Activated CD8-positive, alpha-beta T cell treated with anti-CD3 and anti-CD28 coated beads, Interleukin-2, amount 10 ng/mL, durations not matched to agents 7 days and 5 days (primary cell): Measurements from ENCODE around the gene NDE1. TPM values are rescaled to one million over a fixed set of nuclear protein-coding genes. Genes with fewer than 3 reads are reported as not detected.

ENCODE experiments used
- ATAC-seq: fragments of 150-1000 bp; cut with Tn5 transposase; one replicate; pipeline ENCODE4 v1.10.0; 2021; ENCODE audit warnings: moderate library complexity
- CTCF ChIA-PET: fragments of 350-600 bp; sonication (Branson Sonifier 250); formaldehyde crosslinking; loops from one replicate; lab custom pipeline; 2021; ENCODE audit warnings: antibody characterized with exemption; lab: Charles Lee
- POLR2A ChIA-PET: fragments of 350-600 bp; sonication (Branson Sonifier 250); formaldehyde crosslinking; loops from one replicate; lab custom pipeline; 2021; ENCODE audit warnings: antibody characterized with exemption; lab: Charles Lee
- DNase-seq: peaks from one replicate; pipeline ENCODE4 v3.0.0-alpha.2; 2020
- H3K27ac Mint-ChIP-seq: one replicate; pipeline ENCODE4 v1.8.0; 2021; ENCODE audit warnings: mild to moderate bottlenecking, mixed read lengths
- H3K27me3 Mint-ChIP-seq: one replicate; pipeline ENCODE4 v1.8.0; 2021; ENCODE audit warnings: low read depth, mixed read lengths
- H3K36me3 Mint-ChIP-seq: one replicate; pipeline ENCODE4 v1.8.0; 2021; ENCODE audit warnings: low read depth, mixed read lengths
- H3K4me1 Mint-ChIP-seq: one replicate; pipeline ENCODE4 v1.8.0; 2021; ENCODE audit warnings: low read depth, mixed read lengths
- H3K4me3 Mint-ChIP-seq: one replicate; pipeline ENCODE4 v1.8.0; 2021; ENCODE audit warnings: mild to moderate bottlenecking, mixed read lengths
- H3K9me3 Mint-ChIP-seq: one replicate; pipeline ENCODE4 v1.8.0; 2022; ENCODE audit warnings: mixed read lengths; ENCODE audit not compliant: insufficient read depth
- total RNA-seq, 2 experiments: library from RNA; stranded (reverse); gene quantifications; one replicate each; pipeline ENCODE4 v1.2.3, GENCODE V29; 2021

NDE1 gene
- total RNA-seq, 2 experiments from 2014 or later, result 140 to 141 TPM

DNA sequence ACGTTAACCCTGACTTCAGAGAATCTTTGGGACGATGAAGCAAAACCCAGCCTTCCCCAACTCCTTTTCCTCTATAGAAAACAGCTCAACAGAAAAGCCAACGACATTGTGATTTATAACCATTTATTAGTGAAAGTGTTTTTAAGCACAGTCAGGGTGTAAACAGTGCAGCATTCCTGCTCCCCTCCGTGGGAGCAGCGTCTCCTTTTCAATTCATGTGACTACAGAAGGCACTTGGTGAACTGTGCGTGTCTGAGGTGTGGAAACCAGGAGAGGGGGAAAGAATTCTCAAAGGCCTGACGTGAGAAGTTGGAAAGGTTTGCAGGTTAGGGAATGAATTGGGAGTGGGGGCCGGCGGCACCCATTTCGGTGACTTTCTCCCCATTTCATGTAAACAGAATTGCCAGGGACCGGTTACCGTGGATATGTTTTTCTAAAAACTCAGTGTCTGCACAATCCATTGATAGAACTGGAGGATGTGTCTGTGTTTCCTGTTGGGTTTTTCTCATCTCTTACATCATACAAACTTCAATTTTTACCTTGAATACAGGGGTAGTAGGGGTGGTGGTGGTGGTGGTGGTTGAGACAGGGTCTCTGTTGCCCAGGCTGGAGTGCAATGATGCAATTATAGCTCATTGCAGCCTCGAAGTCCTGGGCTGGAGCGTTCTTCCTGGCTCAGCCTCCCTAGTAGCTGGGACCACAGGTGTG, 53.1 kb downstream of the NDE1 start:
- H3K4me3 Mint-ChIP-seq, result no peak overlapping the region
- DNase-seq (no peak), ATAC-seq (no peak)
- H3K36me3 Mint-ChIP-seq, result peaks cover 56% of the 10 kb centered on the region
- POLR2A ChIA-PET, result no interaction called here
- H3K9me3 Mint-ChIP-seq, result no peaks in the 10 kb centered on the region
- peak overlapping the region; percentile 69 for H3K27ac Mint-ChIP-seq
- no peaks in the 10 kb centered on the region for H3K27me3 Mint-ChIP-seq
- CTCF ChIA-PET, result interaction anchor here (1.1 to 2.2 kb wide), 5 partner anchors 11 to 119 kb away, joined by 3 to 8 read pairs (median 6); partner anchors contain the start of gene MARF1
- H3K4me1 Mint-ChIP-seq, result peaks cover 20% of the 10 kb centered on the region

DNA sequence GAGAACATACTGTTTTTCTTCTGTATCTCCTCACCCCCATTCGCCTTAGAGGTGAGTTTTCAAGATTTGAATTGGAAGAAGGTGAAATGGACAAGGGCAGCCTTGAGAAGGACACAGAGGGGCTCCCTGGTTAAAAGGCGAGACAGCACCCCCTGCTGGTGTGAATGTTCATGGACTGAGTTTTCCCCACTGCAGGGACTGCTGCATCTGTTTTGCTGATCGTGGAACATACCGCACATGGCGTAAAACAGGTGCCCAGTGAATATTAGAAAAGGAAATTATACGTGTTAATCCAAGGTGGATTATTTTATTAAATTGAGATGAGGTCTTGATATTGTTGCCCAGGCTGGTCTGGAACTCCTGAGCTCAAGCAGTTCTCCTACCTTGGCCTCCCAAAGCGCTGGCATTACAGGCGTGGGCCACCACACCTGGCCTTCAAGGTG, 54.5 kb downstream of the NDE1 start:
- H3K27ac Mint-ChIP-seq, result no peak overlapping the region
- H3K27me3 Mint-ChIP-seq, result no peaks in the 10 kb centered on the region
- H3K4me1 Mint-ChIP-seq, result peaks cover 20% of the 10 kb centered on the region
- H3K4me3 Mint-ChIP-seq, result no peak overlapping the region
- peaks cover 54% of the 10 kb centered on the region for H3K36me3 Mint-ChIP-seq
- DNase-seq (peak; percentile 82), ATAC-seq (peak; percentile 69)
- POLR2A ChIA-PET, result no interaction called here
- CTCF ChIA-PET, result interaction anchor here (0.5 to 2.2 kb wide), 18 partner anchors 9 to 1154 kb away, joined by 3 to 8 read pairs (median 4); partner anchors contain the start of gene MARF1
- H3K9me3 Mint-ChIP-seq, result no peaks in the 10 kb centered on the region

DNA sequence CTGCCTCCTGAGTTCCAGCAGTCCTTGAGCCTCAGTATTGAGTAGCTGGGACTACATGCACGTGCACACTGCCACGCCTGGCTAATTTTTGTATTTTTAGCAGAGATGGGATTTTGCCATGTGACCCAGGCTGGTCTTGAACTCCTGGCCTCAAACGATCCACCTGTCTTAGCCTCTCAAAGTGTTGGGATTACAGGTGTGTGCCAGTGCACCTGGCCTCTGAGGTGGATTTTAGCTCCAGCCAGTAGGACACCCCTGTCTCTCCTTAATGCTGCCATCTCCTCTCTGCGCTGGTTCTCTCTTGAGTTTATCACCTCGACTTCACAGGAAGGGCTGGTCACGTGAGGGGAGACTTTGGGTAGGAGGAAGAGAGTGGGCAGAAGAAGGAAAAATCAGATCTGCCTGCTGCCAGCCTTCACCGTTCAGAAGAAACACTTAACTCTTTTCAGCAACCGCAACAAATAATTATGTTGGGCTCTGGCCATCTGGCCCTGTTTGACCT, 55.1 kb downstream of the NDE1 start:
- no peak for ATAC-seq
- Mint-ChIP-seq H3K27me3 (no peaks in the 10 kb centered on the region), H3K4me3 (no peak overlapping the region), H3K4me1 (peaks cover 20% of the 10 kb centered on the region), H3K36me3 (peaks cover 52% of the 10 kb centered on the region), H3K27ac (no peak overlapping the region), H3K9me3 (no peaks in the 10 kb centered on the region)
- CTCF ChIA-PET, result interaction anchor here (0.5 to 2.2 kb wide), 17 partner anchors 9 to 1155 kb away, joined by 3 to 8 read pairs (median 4); partner anchors contain the start of gene MARF1
- DNase-seq, result no peak
- POLR2A ChIA-PET, result no interaction called here

DNA sequence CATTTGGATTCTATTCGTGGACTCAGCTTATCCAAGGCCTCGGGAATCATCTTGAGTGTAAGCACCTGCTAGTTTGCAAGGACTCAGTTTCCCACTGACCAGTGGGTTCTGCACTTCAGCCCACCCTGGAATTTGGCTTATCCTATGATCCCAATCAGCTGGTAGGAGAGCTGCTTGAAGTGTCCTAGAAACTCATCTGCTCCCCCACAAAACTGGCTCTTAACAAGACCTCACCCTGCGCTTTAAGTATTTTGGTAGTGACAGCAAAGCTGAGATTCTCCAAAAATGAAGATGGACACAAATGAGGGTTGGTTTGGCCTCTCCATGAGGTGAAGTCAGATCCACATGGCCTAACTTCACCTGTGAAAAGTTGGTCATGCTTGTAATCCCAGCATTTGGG, 57.3 kb downstream of the NDE1 start:
- ATAC-seq (no peak), DNase-seq (no peak)
- Mint-ChIP-seq H3K9me3 (no peaks in the 10 kb centered on the region), H3K4me3 (no peak overlapping the region), H3K27me3 (no peaks in the 10 kb centered on the region), H3K27ac (no peak overlapping the region), H3K36me3 (peaks cover 37% of the 10 kb centered on the region), H3K4me1 (peaks cover 20% of the 10 kb centered on the region)
- ChIA-PET POLR2A (interaction anchor here (1.1 kb wide), 1 partner anchor 65 kb away, joined by 5 read pairs; the partner anchor contains the start of gene MARF1), CTCF (no interaction called here)

DNA sequence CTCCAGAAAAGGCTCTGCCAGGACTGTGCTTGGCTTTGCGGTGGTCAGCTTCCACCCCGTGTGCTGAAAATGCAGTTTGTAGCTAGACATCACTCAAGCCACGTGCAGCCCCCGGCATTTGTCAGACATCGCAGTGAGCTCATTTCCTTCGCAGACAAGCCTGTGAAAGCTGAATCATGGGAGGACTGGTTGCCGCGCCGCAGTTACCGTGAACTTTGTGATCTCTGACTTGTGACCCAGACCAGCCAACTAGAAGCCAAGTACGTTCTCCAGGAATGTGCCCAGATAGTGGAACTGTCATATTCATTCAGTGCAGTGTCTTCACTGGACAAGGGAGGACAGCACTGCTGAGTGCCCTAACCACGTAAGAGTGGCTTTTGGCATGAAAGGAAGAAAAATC, 58.1 kb downstream of the NDE1 start:
- no peak overlapping the region for H3K27ac Mint-ChIP-seq

DNA sequence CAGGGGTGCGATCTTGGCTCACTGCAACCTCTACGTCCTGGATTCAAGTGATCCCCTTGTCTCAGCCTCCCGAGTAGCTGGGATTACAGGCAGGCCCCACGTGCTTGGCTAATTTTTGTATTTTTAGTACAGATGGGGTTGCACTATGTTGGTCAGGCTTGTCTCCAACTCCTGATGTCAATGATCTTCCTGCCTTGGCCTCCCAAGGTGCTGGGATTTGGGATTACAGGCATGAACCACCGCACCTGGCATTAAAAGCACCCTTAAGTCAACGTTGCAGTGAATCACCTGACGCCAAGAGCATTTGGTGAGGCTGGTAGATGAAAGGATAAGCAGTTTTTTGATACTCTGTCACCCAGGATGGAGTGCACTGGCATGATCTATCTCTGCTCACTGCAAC, 59.0 kb downstream of the NDE1 start:
- ATAC-seq (no peak), DNase-seq (no peak)
- no peak overlapping the region for H3K4me3 Mint-ChIP-seq
- POLR2A ChIA-PET, result no interaction called here
- CTCF ChIA-PET, result no interaction called here
- H3K27me3 Mint-ChIP-seq, result no peaks in the 10 kb centered on the region
- peaks cover 32% of the 10 kb centered on the region for H3K36me3 Mint-ChIP-seq
- H3K9me3 Mint-ChIP-seq, result no peaks in the 10 kb centered on the region
- no peak overlapping the region for H3K27ac Mint-ChIP-seq
- peaks cover 6% of the 10 kb centered on the region for H3K4me1 Mint-ChIP-seq

More for the DNA sequence above, 58.1 kb downstream of the NDE1 start:
- H3K4me1 Mint-ChIP-seq, result peaks cover 14% of the 10 kb centered on the region
- no peaks in the 10 kb centered on the region for H3K27me3 Mint-ChIP-seq
- no peak for ATAC-seq
- DNase-seq, result no peak
- ChIA-PET CTCF (interaction anchor here (1.0 kb wide), 1 partner anchor 280 kb away, joined by 3 read pairs; no protein-coding TSS in a partner anchor), POLR2A (no interaction called here)
- H3K36me3 Mint-ChIP-seq, result peaks cover 34% of the 10 kb centered on the region
- no peak overlapping the region for H3K4me3 Mint-ChIP-seq
- H3K9me3 Mint-ChIP-seq, result no peaks in the 10 kb centered on the region

DNA sequence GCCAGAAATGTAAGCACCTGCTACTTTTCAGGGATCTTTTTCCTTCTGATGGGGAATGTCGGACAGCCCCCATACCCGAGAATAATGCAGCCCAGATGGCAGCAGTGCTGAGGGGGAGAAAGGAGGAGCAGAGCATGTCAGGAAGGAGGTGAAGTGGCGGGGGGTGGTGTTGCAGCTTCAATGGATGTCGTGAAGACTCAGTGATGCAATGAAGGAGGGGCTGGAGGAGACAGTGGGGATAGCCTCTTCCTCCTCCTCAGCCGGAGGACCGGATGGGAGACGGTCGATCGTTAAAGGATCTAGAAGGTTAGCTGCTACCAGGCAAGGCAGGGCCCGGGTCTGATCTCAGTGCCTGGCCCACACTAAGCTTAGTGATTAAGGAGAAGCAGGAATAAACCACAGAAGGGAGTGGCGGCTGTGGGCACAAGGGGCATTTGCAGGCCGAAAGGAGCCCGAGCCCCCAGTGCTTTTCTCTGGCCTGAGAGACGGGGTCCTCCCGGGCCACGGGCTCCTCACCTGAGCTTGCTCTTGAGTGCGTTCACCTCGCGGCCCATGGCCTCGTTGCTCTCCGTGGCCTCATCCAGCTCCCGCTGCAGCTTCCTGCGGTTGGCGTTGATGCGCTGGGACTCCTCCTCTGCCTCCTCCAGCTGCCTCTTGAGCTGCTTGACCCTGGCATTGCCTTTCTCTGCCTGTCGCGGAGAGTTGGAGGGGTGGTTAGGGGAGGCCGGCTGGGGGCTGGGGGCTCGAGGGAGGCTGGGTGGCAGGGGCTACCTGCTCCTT, 64.5 kb downstream of the NDE1 start:
- no peak overlapping the region for H3K27ac Mint-ChIP-seq
- no peak for ATAC-seq
- H3K27me3 Mint-ChIP-seq, result no peaks in the 10 kb centered on the region
- H3K36me3 Mint-ChIP-seq, result peaks cover 24% of the 10 kb centered on the region
- CTCF ChIA-PET, result interaction anchor here (1.2 to 1.6 kb wide), 2 partner anchors 10 to 40 kb away, joined by 3 to 5 read pairs; no protein-coding TSS in a partner anchor
- no peaks in the 10 kb centered on the region for H3K9me3 Mint-ChIP-seq
- no peak overlapping the region for H3K4me3 Mint-ChIP-seq
- no peaks in the 10 kb centered on the region for H3K4me1 Mint-ChIP-seq
- no peak for DNase-seq
- POLR2A ChIA-PET, result no interaction called here

DNA sequence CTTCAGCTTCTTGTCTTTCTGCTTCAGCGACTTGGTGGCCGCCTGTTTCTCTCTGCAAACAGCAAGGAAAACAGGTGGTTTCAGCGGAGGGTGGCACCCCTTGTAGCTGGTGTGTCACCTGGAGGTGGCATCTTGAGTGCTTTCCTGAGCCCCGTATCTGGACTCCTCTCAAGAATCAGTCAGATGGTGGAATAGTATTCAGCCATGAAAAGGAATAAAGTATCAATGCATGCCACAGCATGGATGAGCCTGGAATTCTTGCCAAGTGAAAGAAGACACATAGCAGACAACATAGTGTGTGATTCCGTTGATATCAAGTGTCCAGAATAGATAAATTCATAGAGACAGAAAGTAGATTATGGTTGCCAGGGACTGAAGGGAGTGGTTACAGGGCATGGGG, 65.2 kb downstream of the NDE1 start:
- Mint-ChIP-seq H3K4me1 (no peaks in the 10 kb centered on the region), H3K27ac (no peak overlapping the region), H3K9me3 (no peaks in the 10 kb centered on the region), H3K4me3 (no peak overlapping the region), H3K36me3 (peaks cover 26% of the 10 kb centered on the region), H3K27me3 (no peaks in the 10 kb centered on the region)
- POLR2A ChIA-PET, result no interaction called here
- ATAC-seq, result no peak
- CTCF ChIA-PET, result no interaction called here
- no peak for DNase-seq

DNA sequence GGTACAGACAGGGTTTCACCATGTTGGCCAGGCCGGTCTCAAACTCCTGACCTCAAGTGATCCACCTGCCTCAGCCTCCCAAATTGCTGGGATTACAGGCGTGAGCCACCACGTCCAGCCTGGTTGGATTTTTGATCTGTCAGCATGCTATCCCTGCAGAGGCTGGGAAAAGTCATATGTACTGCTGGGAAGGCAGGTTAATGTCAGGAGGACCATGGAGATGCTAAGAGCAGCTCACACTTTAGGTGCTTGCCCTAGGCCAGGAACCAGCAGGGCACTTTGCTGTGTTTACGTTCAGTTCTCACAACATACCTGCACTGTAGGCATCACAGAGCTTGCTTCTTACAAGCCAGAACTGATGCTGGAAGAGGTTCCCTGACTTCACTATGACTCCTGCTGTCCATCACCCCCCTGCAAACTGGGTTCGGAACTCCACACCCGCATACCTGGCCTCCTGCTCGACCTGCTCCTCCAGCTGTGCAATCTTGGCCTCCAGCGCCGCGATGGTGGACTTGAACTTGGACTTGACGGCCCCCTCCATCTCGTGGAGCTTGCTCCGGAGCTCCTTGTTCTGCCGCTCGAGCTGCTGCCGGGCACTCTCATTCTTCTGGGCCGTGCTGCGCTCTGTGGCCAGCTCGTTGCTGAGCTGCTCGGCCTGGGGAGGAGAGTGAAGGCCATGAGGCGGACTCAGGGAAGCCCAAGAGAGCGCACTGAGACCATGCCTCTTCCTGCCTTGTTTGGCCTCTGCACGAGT, 66.8 kb downstream of the NDE1 start:
- Mint-ChIP-seq H3K4me1 (no peaks in the 10 kb centered on the region), H3K27ac (no peak overlapping the region), H3K4me3 (no peak overlapping the region), H3K9me3 (no peaks in the 10 kb centered on the region), H3K27me3 (no peaks in the 10 kb centered on the region), H3K36me3 (peaks cover 38% of the 10 kb centered on the region)
- POLR2A ChIA-PET, result no interaction called here
- CTCF ChIA-PET, result interaction anchor here (1.5 kb wide), 1 partner anchor 12 kb away, joined by 5 read pairs; no protein-coding TSS in a partner anchor
- ATAC-seq (no peak), DNase-seq (no peak)

DNA sequence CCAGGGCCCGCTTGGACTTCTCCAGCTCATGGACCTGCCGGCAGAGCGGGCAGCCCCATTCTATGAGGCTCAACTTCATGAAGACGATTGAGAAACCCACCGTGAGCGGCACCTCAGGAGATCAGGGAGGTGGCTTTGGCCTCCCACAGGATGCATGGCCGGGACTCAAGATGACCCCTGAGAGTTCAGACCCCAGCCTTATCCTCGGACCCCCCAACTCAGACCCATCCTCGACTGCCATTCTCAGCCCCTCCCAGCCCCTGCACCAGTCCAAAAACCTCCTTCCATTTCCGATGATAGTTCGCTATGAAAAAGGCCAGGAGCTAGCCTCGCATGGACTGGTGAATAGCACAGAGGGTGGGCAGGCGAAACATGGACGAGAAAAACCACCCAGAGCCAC, 71.0 kb downstream of the NDE1 start:
- Mint-ChIP-seq H3K27me3 (no peaks in the 10 kb centered on the region), H3K4me3 (no peak overlapping the region), H3K4me1 (no peaks in the 10 kb centered on the region), H3K9me3 (no peaks in the 10 kb centered on the region), H3K27ac (no peak overlapping the region), H3K36me3 (peaks cover 48% of the 10 kb centered on the region)
- ChIA-PET CTCF (no interaction called here), POLR2A (interaction anchor here (1.2 kb wide), 1 partner anchor 88 kb away, joined by 3 read pairs; no protein-coding TSS in a partner anchor)
- DNase-seq (no peak), ATAC-seq (no peak)

DNA sequence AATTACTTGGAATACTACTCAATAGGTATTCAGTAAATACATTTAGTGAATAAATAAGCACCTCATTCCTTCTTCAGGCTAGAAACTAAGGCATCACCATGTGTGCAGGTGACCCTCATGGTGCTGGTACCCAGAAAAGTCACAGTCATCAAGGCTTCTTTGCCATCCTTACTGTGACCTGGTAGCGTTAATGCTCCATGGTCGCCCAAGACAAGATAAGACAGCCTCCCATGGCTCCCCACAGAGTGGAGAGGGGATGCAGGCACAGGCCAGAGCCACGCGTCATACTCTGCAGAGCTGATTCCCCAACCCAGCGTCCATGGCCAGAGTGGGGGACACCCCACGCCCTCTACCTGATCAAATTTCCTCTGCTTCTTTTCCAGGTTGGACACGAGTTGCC, 73.8 kb downstream of the NDE1 start:
- Mint-ChIP-seq H3K27ac (no peak overlapping the region), H3K9me3 (no peaks in the 10 kb centered on the region), H3K27me3 (no peaks in the 10 kb centered on the region), H3K4me1 (no peaks in the 10 kb centered on the region), H3K36me3 (peaks cover 52% of the 10 kb centered on the region), H3K4me3 (no peak overlapping the region)
- no peak for DNase-seq
- ATAC-seq, result no peak
- ChIA-PET CTCF (no interaction called here), POLR2A (no interaction called here)
